K562 (cell line): ENCODE data around the gene INTS1. TPM values are rescaled to one million over a fixed set of nuclear protein-coding genes. Genes with fewer than 3 reads are reported as not detected.

Experiments
- CXXC5 ChIP-seq: fragments of 250-450 bp; sonication (Bioruptor Pico); IDR thresholded peaks from 2 replicates; pipeline ENCODE4 v1.8.0; 2022; ENCODE audit warnings: inconsistent platforms, mild to moderate bottlenecking, moderate library complexity
- FOXM1 ChIP-seq, 2 experiments: fragments of 450-650 bp in 1 of 2; sonication (generic) in 1 of 2; formaldehyde crosslinking in 1 of 2; IDR thresholded peaks; 2 replicates each; pipeline versions ENCODE4 v1.6.1 to v1.9.0; 2017 to 2022; ENCODE audit warnings: low read depth in 2 of 2, mild to moderate bottlenecking in 2 of 2, missing genetic modification reagents in 1 of 2, moderate library complexity in 1 of 2
- FOXP1 ChIP-seq: sonication (generic); formaldehyde crosslinking; IDR thresholded peaks from 2 replicates; pipeline ENCODE4 v1.8.0; 2022; ENCODE audit warnings: mild to moderate bottlenecking, missing genetic modification reagents
- KLF6 ChIP-seq: fragments of 250-450 bp; sonication (Bioruptor Pico); IDR thresholded peaks from 2 replicates; pipeline ENCODE4 v1.4.0; 2020; ENCODE audit warnings: mild to moderate bottlenecking, moderate library complexity, borderline replicate concordance
- L3MBTL2 ChIP-seq: fragments of 450-650 bp; IDR thresholded peaks from 2 replicates; pipeline ENCODE4 v1.6.1; 2016; ENCODE audit warnings: mild to moderate bottlenecking, moderate library complexity
- TRIM28 ChIP-seq: fragments of 450-650 bp; IDR thresholded peaks from 2 replicates; pipeline ENCODE4 v1.6.1; 2017
- TSC22D4 ChIP-seq: fragments of 450-650 bp; IDR thresholded peaks from 2 replicates; pipeline ENCODE4 v1.6.1; 2016; ENCODE audit warnings: missing genetic modification characterization, missing biosample characterization, control low read depth
- ZNF408 ChIP-seq: fragments of 250-450 bp; sonication (Bioruptor Pico); IDR thresholded peaks from 2 replicates; pipeline ENCODE4 v1.4.0; 2020; ENCODE audit warnings: low read depth, mild to moderate bottlenecking, moderate library complexity
- ZNF444 ChIP-seq: fragments of 250-450 bp; sonication (Bioruptor Pico); IDR thresholded peaks from 2 replicates; pipeline ENCODE4 v1.4.0; 2020; ENCODE audit warnings: mild to moderate bottlenecking, moderate library complexity
- ZNF644 ChIP-seq: fragments of 200-800 bp; sonication (Bioruptor generic); IDR thresholded peaks from 2 replicates; pipeline ENCODE4 v1.6.1; 2016; ENCODE audit warnings: low read depth, missing genetic modification characterization, missing compliant biosample characterization
- polyA plus RNA-seq, 8 experiments: library from polyadenylated mRNA; depleted of rRNA in 4 of 8; stranded (reverse) in 5 of 8; unstranded in 3 of 8; fragments of >200 nt; fragmentation: Nextera tagmentation in 2 of 8; fragmentation: Illumina TruSeq in 1 of 8; extraction: Ambion mirVana in 2 of 8; extraction: Trizol in 1 of 8; gene quantifications; 2 replicates each; pipeline versions ENCODE4 v1.2.1 to v1.2.3, GENCODE V29; 2011 to 2014; ENCODE audit warnings: inconsistent platforms in 1 of 8, missing spikeins in 1 of 8
- total RNA-seq, 7 experiments: library from RNA; depleted of rRNA in 6 of 7; stranded (reverse); fragments of >200 nt in 6 of 7; fragmentation: Illumina TruSeq in 2 of 7; extraction: Trizol in 2 of 7; gene quantifications; 2 replicates each; pipeline versions ENCODE4 v1.2.1 to v1.2.3, GENCODE V29; 2011 to 2021; ENCODE audit warnings: low replicate concordance in 1 of 7
- TF ChIP-seq, protein P1 (sequence below), 2 experiments: fragments of 450-650 bp; formaldehyde crosslinking in 1 of 2; IDR thresholded peaks; 2 replicates each; pipeline versions ENCODE4 v1.4.0 to v1.6.1; 2014 to 2020; ENCODE audit warnings: mild to moderate bottlenecking in 2 of 2, borderline replicate concordance in 1 of 2, low read depth in 1 of 2
- TF ChIP-seq, protein P2 (sequence below): fragments of 450-650 bp; conservative IDR thresholded peaks from 2 replicates; pipeline ENCODE4 v1.6.1; 2016; ENCODE audit warnings: missing genetic modification characterization, low read depth, mild to moderate bottlenecking, control low read depth, missing compliant biosample characterization
- TF ChIP-seq, protein P3 (sequence below): fragments of 250-450 bp; sonication (Bioruptor Pico); IDR thresholded peaks from 2 replicates; pipeline ENCODE4 v1.8.0; 2021; ENCODE audit warnings: borderline replicate concordance, mild to moderate bottlenecking, moderate library complexity; ENCODE audit not compliant: poor library complexity, severe bottlenecking
- TF ChIP-seq, protein P4 (sequence below), 2 experiments: fragments of 450-650 bp; IDR thresholded peaks; 2 replicates each; pipeline ENCODE4 v1.6.1; 2016

Gene INTS1
- total and polyA plus RNA-seq, 9 of the 15 experiments (the other 6 are each of a cell fraction or from before 2014, with no cell fraction given) = 0.34 to 119 (median 18.5) TPM

DNA sequence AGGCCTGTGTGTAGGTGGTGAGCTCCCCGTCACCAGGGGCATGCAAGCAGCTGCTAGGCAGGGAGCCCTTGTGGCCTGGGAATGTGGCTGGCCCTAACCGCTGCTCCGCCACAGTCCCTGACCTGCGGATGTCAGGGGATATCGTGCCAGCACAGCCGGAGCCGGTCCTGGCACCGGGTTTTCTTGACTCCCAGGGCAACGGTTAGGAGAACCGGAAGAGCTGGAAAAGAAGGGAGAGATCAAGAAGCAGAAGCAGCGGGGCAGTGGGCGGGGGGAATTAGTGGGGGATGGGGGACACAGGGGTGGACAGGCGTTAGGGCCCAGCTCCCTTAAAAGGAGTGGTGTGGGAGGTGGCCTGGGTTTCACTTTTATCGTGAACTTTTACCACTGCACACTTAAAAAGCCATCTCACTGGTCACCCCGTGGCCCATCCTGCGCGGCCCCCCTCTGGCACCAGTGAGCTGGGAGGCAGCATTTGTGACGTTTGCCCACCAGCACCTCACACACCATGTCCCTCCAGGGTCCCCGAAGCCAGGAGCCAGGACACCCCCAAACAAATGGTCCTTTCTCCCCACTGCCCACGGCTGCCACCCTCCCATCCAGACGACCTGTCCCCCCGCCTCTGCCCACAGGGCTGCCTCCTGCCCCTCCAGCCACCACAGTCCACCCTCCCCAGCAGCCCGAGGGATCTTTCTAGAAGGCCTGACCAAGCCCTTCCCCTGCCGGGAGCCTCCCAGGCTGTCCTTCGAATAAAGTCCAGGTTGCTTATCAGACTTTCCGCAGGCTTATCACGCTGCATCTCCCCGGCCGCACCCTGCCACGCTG lies 43.2 kb downstream of the INTS1 start (continued):
- TF ChIP-seq ZNF444 (CRISPR knock-in tag) (no peak), TSC22D4 (tag) (no peak), ZNF644 (tag) (peak; percentile 77), ZNF408 (CRISPR knock-in tag) (no peak), TRIM28 (0 out of 2 replicates have a peak, but pooled peaks have one; percentile 34), FOXM1 (IDR thresholded peaks at IDR 0.05; ENCODE audit: low read depth) (peak; percentile 79), FOXM1 (CRISPR knock-in tag; IDR thresholded peaks at IDR 0.05; ENCODE audit: low read depth) (no peak), CXXC5 (peak; percentile 91), KLF6 (CRISPR knock-in tag) (no peak), L3MBTL2 (peak; percentile 69), FOXP1 (CRISPR knock-in tag) (no peak)
- TF ChIP-seq, protein P1, sequence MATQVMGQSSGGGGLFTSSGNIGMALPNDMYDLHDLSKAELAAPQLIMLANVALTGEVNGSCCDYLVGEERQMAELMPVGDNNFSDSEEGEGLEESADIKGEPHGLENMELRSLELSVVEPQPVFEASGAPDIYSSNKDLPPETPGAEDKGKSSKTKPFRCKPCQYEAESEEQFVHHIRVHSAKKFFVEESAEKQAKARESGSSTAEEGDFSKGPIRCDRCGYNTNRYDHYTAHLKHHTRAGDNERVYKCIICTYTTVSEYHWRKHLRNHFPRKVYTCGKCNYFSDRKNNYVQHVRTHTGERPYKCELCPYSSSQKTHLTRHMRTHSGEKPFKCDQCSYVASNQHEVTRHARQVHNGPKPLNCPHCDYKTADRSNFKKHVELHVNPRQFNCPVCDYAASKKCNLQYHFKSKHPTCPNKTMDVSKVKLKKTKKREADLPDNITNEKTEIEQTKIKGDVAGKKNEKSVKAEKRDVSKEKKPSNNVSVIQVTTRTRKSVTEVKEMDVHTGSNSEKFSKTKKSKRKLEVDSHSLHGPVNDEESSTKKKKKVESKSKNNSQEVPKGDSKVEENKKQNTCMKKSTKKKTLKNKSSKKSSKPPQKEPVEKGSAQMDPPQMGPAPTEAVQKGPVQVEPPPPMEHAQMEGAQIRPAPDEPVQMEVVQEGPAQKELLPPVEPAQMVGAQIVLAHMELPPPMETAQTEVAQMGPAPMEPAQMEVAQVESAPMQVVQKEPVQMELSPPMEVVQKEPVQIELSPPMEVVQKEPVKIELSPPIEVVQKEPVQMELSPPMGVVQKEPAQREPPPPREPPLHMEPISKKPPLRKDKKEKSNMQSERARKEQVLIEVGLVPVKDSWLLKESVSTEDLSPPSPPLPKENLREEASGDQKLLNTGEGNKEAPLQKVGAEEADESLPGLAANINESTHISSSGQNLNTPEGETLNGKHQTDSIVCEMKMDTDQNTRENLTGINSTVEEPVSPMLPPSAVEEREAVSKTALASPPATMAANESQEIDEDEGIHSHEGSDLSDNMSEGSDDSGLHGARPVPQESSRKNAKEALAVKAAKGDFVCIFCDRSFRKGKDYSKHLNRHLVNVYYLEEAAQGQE (IDR thresholded peaks at IDR 0.05; ENCODE audit: borderline replicate concordance) = no peak
- TF ChIP-seq, protein P1 (CRISPR knock-in tag; IDR thresholded peaks at IDR 0.05; ENCODE audit: low read depth) = peak; percentile 22; the same call in 1 of the 2 replicates
- TF ChIP-seq, protein P2, sequence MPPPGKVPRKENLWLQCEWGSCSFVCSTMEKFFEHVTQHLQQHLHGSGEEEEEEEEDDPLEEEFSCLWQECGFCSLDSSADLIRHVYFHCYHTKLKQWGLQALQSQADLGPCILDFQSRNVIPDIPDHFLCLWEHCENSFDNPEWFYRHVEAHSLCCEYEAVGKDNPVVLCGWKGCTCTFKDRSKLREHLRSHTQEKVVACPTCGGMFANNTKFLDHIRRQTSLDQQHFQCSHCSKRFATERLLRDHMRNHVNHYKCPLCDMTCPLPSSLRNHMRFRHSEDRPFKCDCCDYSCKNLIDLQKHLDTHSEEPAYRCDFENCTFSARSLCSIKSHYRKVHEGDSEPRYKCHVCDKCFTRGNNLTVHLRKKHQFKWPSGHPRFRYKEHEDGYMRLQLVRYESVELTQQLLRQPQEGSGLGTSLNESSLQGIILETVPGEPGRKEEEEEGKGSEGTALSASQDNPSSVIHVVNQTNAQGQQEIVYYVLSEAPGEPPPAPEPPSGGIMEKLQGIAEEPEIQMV (tag) = 0 out of 2 replicates have a peak, but pooled peaks have one; percentile 43
- TF ChIP-seq, protein P3, sequence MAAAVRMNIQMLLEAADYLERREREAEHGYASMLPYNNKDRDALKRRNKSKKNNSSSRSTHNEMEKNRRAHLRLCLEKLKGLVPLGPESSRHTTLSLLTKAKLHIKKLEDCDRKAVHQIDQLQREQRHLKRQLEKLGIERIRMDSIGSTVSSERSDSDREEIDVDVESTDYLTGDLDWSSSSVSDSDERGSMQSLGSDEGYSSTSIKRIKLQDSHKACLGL (CRISPR knock-in tag) = no peak
- TF ChIP-seq, protein P4, sequence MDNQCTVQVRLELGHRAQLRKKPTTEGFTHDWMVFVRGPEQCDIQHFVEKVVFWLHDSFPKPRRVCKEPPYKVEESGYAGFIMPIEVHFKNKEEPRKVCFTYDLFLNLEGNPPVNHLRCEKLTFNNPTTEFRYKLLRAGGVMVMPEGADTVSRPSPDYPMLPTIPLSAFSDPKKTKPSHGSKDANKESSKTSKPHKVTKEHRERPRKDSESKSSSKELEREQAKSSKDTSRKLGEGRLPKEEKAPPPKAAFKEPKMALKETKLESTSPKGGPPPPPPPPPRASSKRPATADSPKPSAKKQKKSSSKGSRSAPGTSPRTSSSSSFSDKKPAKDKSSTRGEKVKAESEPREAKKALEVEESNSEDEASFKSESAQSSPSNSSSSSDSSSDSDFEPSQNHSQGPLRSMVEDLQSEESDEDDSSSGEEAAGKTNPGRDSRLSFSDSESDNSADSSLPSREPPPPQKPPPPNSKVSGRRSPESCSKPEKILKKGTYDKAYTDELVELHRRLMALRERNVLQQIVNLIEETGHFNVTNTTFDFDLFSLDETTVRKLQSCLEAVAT (IDR thresholded peaks at IDR 0.05) = peak in 1 of 2 experiments; percentile 47; a peak in 2 of 4 replicates
